ENCODE results near the gene GGT1.
"Not testable (repeated sequence)": the region's sequence is repeated elsewhere in the genome, so short reads cannot be mapped to it uniquely, and the experiment has no call there.

DNA sequence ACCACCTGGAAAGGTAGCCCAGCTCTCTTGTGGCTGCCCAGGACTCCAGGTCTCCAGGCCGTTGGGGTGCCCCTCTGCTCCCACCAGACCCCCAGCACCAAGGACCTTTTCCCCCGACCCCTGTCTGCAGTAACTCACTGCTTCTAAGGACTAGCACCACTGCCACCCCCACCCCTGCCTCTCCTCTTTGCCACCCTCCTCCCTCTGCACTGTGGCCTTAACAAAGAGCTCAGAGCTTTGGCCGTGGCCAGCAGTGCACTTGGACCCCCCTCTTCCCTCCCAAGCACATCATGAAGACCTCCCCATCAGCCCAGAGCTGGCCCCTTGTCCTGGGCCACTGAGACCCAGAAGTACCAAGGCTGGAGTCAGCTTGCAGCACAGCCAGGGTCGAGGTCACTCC lies 46.4 kb downstream of the GGT1 start:
- TF ChIP-seq, protein P1, sequence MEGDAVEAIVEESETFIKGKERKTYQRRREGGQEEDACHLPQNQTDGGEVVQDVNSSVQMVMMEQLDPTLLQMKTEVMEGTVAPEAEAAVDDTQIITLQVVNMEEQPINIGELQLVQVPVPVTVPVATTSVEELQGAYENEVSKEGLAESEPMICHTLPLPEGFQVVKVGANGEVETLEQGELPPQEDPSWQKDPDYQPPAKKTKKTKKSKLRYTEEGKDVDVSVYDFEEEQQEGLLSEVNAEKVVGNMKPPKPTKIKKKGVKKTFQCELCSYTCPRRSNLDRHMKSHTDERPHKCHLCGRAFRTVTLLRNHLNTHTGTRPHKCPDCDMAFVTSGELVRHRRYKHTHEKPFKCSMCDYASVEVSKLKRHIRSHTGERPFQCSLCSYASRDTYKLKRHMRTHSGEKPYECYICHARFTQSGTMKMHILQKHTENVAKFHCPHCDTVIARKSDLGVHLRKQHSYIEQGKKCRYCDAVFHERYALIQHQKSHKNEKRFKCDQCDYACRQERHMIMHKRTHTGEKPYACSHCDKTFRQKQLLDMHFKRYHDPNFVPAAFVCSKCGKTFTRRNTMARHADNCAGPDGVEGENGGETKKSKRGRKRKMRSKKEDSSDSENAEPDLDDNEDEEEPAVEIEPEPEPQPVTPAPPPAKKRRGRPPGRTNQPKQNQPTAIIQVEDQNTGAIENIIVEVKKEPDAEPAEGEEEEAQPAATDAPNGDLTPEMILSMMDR (conservative IDR thresholded peaks at IDR 0.05; ENCODE audit: low read length): not testable (repeated sequence)
- TF ChIP-seq EZH2phosphoT487 (IDR thresholded peaks at IDR 0.05; ENCODE audit: borderline replicate concordance, low read depth, low read length): not testable (repeated sequence)
